Neural progenitor cell (in vitro differentiated cells): ENCODE data around the gene TNFAIP6. TPM values are rescaled to one million over a fixed set of nuclear protein-coding genes. Genes with fewer than 3 reads are reported as not detected.

ENCODE experiments used
- DNase-seq: peaks from one replicate; pipeline ENCODE4 v3.0.0-alpha.2; 2016; ENCODE audit warnings: low spot score
- H2AFZ ChIP-seq: fragments of 200-600 bp; sonication (generic); replicated peaks from 2 replicates; pipeline ENCODE4 v1.6.1; 2016; ENCODE audit warnings: antibody characterized with exemption
- H3F3A ChIP-seq: fragments of 200-600 bp; sonication (generic); 2 replicates; pipeline ENCODE4 v1.6.1; 2016; ENCODE audit warnings: antibody characterized with exemption, low read depth
- H3K27ac ChIP-seq: fragments of 200-600 bp; sonication (generic); 2 replicates; pipeline ENCODE4 v1.5.1; 2016; ENCODE audit warnings: mild to moderate bottlenecking
- H3K27me3 ChIP-seq: fragments of 200-600 bp; sonication (generic); 2 replicates; pipeline ENCODE4 v1.6.1; 2016; ENCODE audit warnings: mild to moderate bottlenecking, moderate library complexity
- H3K36me3 ChIP-seq: fragments of 200-600 bp; sonication (generic); 2 replicates; pipeline ENCODE4 v1.5.1; 2016
- H3K4me1 ChIP-seq: fragments of 200-600 bp; sonication (generic); 2 replicates; pipeline ENCODE4 v1.6.1; 2016; ENCODE audit warnings: mixed run types
- H3K4me2 ChIP-seq: fragments of 200-600 bp; sonication (generic); 2 replicates; pipeline ENCODE4 v1.6.1; 2016
- H3K4me3 ChIP-seq: fragments of 200-600 bp; sonication (generic); 2 replicates; pipeline ENCODE4 v1.5.1; 2016
- H3K79me2 ChIP-seq: fragments of 200-600 bp; sonication (generic); 2 replicates; pipeline ENCODE4 v1.6.1; 2016; ENCODE audit warnings: low read depth
- H3K9ac ChIP-seq: fragments of 200-600 bp; sonication (generic); 2 replicates; pipeline ENCODE4 v1.6.1; 2016
- H3K9me3 ChIP-seq: fragments of 200-600 bp; sonication (generic); 2 replicates; pipeline ENCODE4 v1.5.1; 2016; ENCODE audit warnings: low read depth
- H4K20me1 ChIP-seq: fragments of 200-600 bp; sonication (generic); 2 replicates; pipeline ENCODE4 v1.6.1; 2016; ENCODE audit warnings: low read depth
- H3K27ac Mint-ChIP-seq: 3 replicates; pipeline ENCODE4 v1.8.0; 2021; ENCODE audit warnings: mixed read lengths
- H3K27me3 Mint-ChIP-seq: 2 replicates; pipeline ENCODE4 v1.8.0; 2022; ENCODE audit warnings: low read depth, mild to moderate bottlenecking, inconsistent platforms, moderate library complexity, mixed read lengths; ENCODE audit not compliant: insufficient read depth
- H3K36me3 Mint-ChIP-seq: 3 replicates; pipeline ENCODE4 v1.8.0; 2021; ENCODE audit warnings: mixed read lengths
- H3K4me1 Mint-ChIP-seq: 3 replicates; pipeline ENCODE4 v1.8.0; 2021; ENCODE audit warnings: mixed read lengths
- H3K4me3 Mint-ChIP-seq: 3 replicates; pipeline ENCODE4 v1.8.0; 2021; ENCODE audit warnings: mild to moderate bottlenecking, moderate library complexity, mixed read lengths
- H3K9me3 Mint-ChIP-seq: 3 replicates; pipeline ENCODE4 v1.8.0; 2020; ENCODE audit warnings: mixed read lengths
- EZH2 ChIP-seq: fragments of 200-600 bp; sonication (generic); IDR thresholded peaks from 2 replicates; pipeline ENCODE4 v1.6.1; 2017; ENCODE audit warnings: antibody characterized with exemption, mild to moderate bottlenecking, moderate library complexity
- EZH2phosphoT487 ChIP-seq: fragments of 200-600 bp; sonication (generic); IDR thresholded peaks from 2 replicates; pipeline ENCODE4 v1.6.1; 2017; ENCODE audit warnings: antibody characterized with exemption
- microRNA-seq: library from miRNA; unstranded; fragments of <30 nt; microRNA quantifications from one replicate; pipeline ENCODE4, GENCODE V29; 2016
- small RNA-seq: library from RNA; depleted of rRNA; stranded (forward); fragments of <200 nt; gene quantifications from one replicate; pipeline ENCODE3, GENCODE V24; 2015
- total RNA-seq: library from RNA; depleted of rRNA; stranded (reverse); fragments of >200 nt; gene quantifications from 2 replicates; pipeline ENCODE4 v1.2.3, GENCODE V29; 2015; ENCODE audit warnings: low replicate concordance
- TF ChIP-seq, protein P1 (sequence below): fragments of 200-600 bp; sonication (generic); IDR thresholded peaks from 2 replicates; pipeline ENCODE4 v1.5.1; 2017; ENCODE audit warnings: antibody characterized with exemption, mild to moderate bottlenecking

Gene TNFAIP6
- total RNA-seq, 1 donor from 2014 or later: 0.22 TPM

- TF ChIP-seq EZH2phosphoT487: no peak
- TF ChIP-seq, protein P1, sequence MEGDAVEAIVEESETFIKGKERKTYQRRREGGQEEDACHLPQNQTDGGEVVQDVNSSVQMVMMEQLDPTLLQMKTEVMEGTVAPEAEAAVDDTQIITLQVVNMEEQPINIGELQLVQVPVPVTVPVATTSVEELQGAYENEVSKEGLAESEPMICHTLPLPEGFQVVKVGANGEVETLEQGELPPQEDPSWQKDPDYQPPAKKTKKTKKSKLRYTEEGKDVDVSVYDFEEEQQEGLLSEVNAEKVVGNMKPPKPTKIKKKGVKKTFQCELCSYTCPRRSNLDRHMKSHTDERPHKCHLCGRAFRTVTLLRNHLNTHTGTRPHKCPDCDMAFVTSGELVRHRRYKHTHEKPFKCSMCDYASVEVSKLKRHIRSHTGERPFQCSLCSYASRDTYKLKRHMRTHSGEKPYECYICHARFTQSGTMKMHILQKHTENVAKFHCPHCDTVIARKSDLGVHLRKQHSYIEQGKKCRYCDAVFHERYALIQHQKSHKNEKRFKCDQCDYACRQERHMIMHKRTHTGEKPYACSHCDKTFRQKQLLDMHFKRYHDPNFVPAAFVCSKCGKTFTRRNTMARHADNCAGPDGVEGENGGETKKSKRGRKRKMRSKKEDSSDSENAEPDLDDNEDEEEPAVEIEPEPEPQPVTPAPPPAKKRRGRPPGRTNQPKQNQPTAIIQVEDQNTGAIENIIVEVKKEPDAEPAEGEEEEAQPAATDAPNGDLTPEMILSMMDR: no peak
- no peak for TF ChIP-seq EZH2
- Histone ChIP-seq H3K27me3 (no peaks in the 10 kb centered on the region), H4K20me1 (peaks cover 34% of the 10 kb centered on the region), H3F3A (no peaks in the 10 kb centered on the region), H3K79me2 (peaks cover 95% of the 10 kb centered on the region), H3K27ac (peak overlapping the region; percentile 20), H3K9me3 (no peaks in the 10 kb centered on the region), H3K4me2 (no peak overlapping the region), H3K36me3 (peaks cover 9% of the 10 kb centered on the region), H3K4me3 (no peak overlapping the region), H3K9ac (no peak overlapping the region), H2AFZ (no peak overlapping the region), H3K4me1 (no peaks in the 10 kb centered on the region)
- Mint-ChIP-seq H3K4me1 (no peaks in the 10 kb centered on the region), H3K27me3 (no peaks in the 10 kb centered on the region), H3K36me3 (peaks cover 41% of the 10 kb centered on the region), H3K4me3 (no peak overlapping the region), H3K27ac (no peak overlapping the region), H3K9me3 (no peaks in the 10 kb centered on the region)
- DNase-seq: no peak
Measured at GRCh38 chr2:151422917-151423439, 65.6 kb downstream of the TNFAIP6 start.

DNA sequence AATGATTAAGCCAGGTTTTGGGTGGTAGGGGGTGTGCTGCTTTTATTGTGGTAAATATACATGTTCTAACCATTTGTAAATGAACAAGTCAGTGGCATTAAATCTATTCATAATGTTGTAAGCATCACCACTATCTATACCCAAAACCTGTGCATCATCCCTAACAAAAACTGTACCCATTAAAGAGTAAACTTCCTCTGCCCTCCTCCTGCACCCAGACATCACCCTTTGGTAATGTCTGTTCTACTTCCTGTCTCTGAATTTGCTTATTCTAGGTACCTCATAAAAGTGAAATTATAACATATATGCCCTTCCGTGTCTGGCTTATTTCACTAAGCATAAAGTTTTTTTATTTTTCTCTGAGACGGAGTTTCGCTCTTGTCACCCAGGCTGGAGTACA is 66.4 kb downstream of the TNFAIP6 start:
- TF ChIP-seq EZH2phosphoT487: no peak
- TF ChIP-seq EZH2: no peak
- TF ChIP-seq, protein P1: no peak
- Histone ChIP-seq H3K4me2 (no peak overlapping the region), H3F3A (no peaks in the 10 kb centered on the region), H3K9me3 (no peaks in the 10 kb centered on the region), H3K27me3 (no peaks in the 10 kb centered on the region), H3K4me3 (no peak overlapping the region), H2AFZ (no peak overlapping the region), H3K36me3 (peaks cover 15% of the 10 kb centered on the region), H4K20me1 (peaks cover 32% of the 10 kb centered on the region), H3K27ac (no peak overlapping the region), H3K9ac (no peak overlapping the region), H3K4me1 (no peaks in the 10 kb centered on the region), H3K79me2 (peaks cover 94% of the 10 kb centered on the region)
- Mint-ChIP-seq H3K36me3 (peaks cover 46% of the 10 kb centered on the region), H3K9me3 (no peaks in the 10 kb centered on the region), H3K4me1 (no peaks in the 10 kb centered on the region), H3K4me3 (no peak overlapping the region), H3K27ac (no peak overlapping the region), H3K27me3 (no peaks in the 10 kb centered on the region)
- no peak for DNase-seq

Small RNA genes lying within 50 kb of the gene (microRNA-seq; reads per million reads assigned to microRNA genes)
- gene MIR4773-1: not detected
- gene MIR4773-2: not detected

Small RNA genes lying within 50 kb of the gene (small RNA-seq; reads per million reads assigned to genes)
- gene MIR4773-1 (not detected), gene RN7SL124P (not detected)

Other genes starting within 250 kb of the TNFAIP6 start
- gene RBM43, start 95.7 kb upstream of the TNFAIP6 start, total RNA-seq: 1.1 and 2.0 TPM in 2 replicates
- gene NMI, start 67.9 kb upstream of the TNFAIP6 start, total RNA-seq: 0.43 and 1.7 TPM in 2 replicates
- 74.3 and 96.4 TPM in 2 replicates for gene RIF1, start 52.3 kb downstream of the TNFAIP6 start, total RNA-seq